ENCODE results near the gene TSPAN9. TPM values are rescaled to one million over a fixed set of nuclear protein-coding genes. Genes with fewer than 3 reads are reported as not detected.

Gene TSPAN9
- total RNA-seq, 1 donor from 2014 or later, result 30.4 TPM

DNA sequence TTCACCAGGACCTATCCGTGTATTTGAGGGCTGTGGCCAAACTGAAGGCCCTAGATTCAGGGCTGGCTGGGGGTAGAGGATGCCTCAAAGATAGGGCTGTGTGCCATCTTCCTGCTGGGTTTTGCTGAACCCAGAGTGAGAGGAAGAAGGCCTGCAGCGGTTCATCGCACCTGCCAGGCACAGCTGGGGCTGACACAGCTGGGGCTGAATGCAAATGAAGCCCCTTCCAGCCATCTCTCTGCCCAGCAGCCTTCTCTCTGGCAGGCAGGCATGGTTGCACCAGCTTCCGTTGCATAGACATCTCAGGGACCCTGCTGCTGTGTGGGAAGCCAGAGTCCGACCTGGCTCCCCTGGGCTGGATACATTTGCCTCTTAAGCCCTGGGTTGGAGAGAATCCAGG, 152.4 kb downstream of the TSPAN9 start:
- peaks cover 11% of the 10 kb centered on the region for H3K27me3 Mint-ChIP-seq
- peaks cover 6% of the 10 kb centered on the region for H3K36me3 Mint-ChIP-seq (ENCODE audit: insufficient read depth)
- TF ChIP-seq, protein P1, sequence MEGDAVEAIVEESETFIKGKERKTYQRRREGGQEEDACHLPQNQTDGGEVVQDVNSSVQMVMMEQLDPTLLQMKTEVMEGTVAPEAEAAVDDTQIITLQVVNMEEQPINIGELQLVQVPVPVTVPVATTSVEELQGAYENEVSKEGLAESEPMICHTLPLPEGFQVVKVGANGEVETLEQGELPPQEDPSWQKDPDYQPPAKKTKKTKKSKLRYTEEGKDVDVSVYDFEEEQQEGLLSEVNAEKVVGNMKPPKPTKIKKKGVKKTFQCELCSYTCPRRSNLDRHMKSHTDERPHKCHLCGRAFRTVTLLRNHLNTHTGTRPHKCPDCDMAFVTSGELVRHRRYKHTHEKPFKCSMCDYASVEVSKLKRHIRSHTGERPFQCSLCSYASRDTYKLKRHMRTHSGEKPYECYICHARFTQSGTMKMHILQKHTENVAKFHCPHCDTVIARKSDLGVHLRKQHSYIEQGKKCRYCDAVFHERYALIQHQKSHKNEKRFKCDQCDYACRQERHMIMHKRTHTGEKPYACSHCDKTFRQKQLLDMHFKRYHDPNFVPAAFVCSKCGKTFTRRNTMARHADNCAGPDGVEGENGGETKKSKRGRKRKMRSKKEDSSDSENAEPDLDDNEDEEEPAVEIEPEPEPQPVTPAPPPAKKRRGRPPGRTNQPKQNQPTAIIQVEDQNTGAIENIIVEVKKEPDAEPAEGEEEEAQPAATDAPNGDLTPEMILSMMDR (IDR thresholded peaks at IDR 0.05; ENCODE audit: unreplicated experiment), result no peak
- no peak overlapping the region for H3K27ac Mint-ChIP-seq
- no peak overlapping the region for H3K4me3 Mint-ChIP-seq (ENCODE audit: low read depth)
- peaks cover 11% of the 10 kb centered on the region for H3K4me1 Mint-ChIP-seq (ENCODE audit: low read depth)
- peaks cover 5% of the 10 kb centered on the region for H3K9me3 Mint-ChIP-seq (ENCODE audit: low read depth)
- DNase-seq (ENCODE audit: low spot score, unreplicated experiment), result no peak

DNA sequence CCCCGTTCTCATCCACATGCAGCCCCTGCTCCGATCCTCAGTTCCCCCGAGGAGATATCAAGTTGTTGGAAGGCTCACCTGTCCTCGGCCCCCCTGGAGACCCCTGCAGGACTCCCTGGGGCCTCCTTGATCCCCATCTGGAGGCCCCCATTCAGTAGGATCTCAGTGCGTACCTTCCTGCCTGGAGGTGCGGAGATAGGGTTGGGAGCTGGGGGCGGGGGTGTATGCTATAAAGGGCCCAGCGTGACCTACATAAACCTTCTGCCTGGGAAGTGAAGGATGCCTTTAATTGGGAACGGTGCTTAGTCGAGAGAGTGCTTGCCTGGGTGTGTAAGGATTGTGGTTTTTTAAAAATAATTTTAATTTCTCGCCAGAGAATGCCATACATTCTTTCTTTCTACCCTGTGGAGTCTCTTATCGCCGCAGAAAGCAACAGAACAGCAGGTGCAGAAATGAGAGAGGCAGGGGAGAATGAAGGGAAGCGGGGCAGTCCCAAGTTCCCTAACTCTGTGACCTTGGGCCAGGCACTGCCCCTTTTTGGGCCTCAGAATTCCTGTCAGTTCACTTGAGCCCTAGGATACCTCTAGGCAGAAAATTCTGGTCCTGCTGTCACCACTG, 153.7 kb downstream of the TSPAN9 start:
- DNase-seq (ENCODE audit: low spot score, unreplicated experiment), result no peak
- Mint-ChIP-seq H3K27ac (no peak overlapping the region), H3K36me3 (ENCODE audit: insufficient read depth) (peaks cover 6% of the 10 kb centered on the region), H3K4me3 (ENCODE audit: low read depth) (no peak overlapping the region), H3K27me3 (peaks cover 11% of the 10 kb centered on the region), H3K9me3 (ENCODE audit: low read depth) (peaks cover 5% of the 10 kb centered on the region), H3K4me1 (ENCODE audit: low read depth) (peaks cover 11% of the 10 kb centered on the region)
- TF ChIP-seq, protein P1 (IDR thresholded peaks at IDR 0.05; ENCODE audit: unreplicated experiment), result no peak

DNA sequence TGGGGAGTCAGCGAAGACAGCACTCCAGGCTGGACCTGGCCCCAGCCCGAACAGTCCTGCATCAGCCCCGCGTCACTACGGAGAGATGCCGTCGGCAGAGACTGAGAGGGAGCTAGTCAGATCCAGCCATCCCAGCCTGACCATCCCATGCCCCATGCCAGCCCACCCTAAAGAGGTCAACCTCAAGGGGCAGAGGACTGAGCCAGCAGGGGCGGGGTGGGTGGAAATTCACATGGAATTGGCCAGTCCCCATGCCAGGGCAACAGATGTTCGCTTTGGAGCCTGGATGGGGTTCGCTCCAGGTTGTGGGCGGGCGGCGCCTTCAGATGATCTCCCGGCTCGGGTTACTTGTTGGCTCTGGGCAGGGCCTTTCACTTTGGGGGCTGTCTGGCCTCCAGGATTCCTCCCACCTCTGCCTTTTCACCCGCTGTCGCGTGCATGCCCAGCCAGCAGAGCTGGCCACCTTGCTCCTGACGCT, 154.3 kb downstream of the TSPAN9 start:
- H3K4me1 Mint-ChIP-seq (ENCODE audit: low read depth), result peaks cover 16% of the 10 kb centered on the region
- no peak overlapping the region for H3K4me3 Mint-ChIP-seq (ENCODE audit: low read depth)
- no peak for DNase-seq (ENCODE audit: low spot score, unreplicated experiment)

DNA sequence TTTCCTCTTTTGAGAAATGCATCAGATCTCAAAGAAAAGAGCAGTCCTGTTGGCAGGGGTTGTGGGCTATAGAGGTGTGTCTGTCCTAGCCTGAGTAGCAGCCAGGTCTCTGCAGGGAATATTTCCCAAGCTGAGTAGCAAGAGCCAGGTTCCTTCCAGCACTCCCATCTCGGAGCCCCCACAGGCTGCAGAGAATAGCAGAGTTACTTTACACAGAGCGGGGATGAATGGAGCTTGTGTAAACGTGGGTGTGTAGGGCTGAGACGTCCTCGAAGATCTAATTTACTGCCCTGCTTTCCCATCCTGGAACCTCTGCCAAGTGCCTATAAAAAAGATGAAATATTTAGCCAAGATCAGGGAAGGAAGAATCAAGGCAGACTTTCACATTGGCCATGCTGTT, 156.6 kb downstream of the TSPAN9 start:
- TF ChIP-seq, protein P1 (IDR thresholded peaks at IDR 0.05; ENCODE audit: unreplicated experiment), result no peak
- peaks cover 1% of the 10 kb centered on the region for H3K9me3 Mint-ChIP-seq (ENCODE audit: low read depth)
- no peak overlapping the region for H3K27ac Mint-ChIP-seq

More for the DNA sequence above, 154.3 kb downstream of the TSPAN9 start:
- TF ChIP-seq, protein P1 (IDR thresholded peaks at IDR 0.05; ENCODE audit: unreplicated experiment), result no peak
- peaks cover 6% of the 10 kb centered on the region for H3K36me3 Mint-ChIP-seq (ENCODE audit: insufficient read depth)
- peaks cover 11% of the 10 kb centered on the region for H3K27me3 Mint-ChIP-seq
- H3K9me3 Mint-ChIP-seq (ENCODE audit: low read depth), result peaks cover 5% of the 10 kb centered on the region
- H3K27ac Mint-ChIP-seq, result no peak overlapping the region

DNA sequence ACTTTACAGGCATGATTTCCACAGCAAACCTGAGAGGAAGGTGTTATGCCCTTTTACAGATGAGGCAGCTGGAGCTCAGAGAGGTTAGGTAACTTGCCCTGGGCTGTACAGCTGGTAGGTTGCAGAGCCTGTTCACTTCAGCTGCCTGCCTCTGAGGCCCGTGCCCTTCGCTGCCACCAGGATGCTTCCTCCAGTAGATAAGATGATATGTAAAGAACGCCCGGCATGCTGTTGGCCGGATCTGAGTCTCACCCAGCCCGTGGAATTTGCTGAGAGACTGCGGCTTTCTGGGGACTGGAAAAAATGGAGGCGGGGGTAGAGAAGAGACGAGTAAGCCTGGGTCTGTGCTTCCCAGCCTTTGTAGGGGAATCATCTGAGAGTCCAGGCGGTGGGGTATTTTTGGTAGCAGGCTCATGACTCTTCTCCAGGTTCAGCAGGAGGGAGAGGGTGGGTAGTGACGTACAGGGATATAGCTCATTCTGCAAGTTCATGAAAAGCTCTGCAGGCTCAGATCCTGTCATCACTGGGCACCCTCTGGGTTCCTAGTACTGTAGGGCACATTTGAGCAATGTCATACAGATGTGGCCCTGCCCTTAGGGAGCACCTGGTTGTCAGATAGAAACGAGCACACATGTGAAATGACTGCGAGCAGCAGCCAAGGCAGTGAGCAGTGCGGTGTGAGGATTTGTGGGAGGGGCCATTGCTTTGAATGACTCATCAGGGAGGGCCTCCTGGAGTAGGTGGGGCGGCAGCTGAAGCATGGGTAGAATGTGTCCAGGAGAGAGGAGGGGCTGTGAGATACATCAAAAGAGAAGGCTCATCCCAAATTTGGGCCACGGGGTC, 159.4 kb downstream of the TSPAN9 start:
- Mint-ChIP-seq H3K27me3 (peaks cover 13% of the 10 kb centered on the region), H3K4me1 (ENCODE audit: low read depth) (peaks cover 36% of the 10 kb centered on the region), H3K4me3 (ENCODE audit: low read depth) (no peak overlapping the region), H3K36me3 (ENCODE audit: insufficient read depth) (no peaks in the 10 kb centered on the region), H3K9me3 (ENCODE audit: low read depth) (no peaks in the 10 kb centered on the region), H3K27ac (peak overlapping the region; percentile 11)
- DNase-seq (ENCODE audit: low spot score, unreplicated experiment), result no peak
- TF ChIP-seq, protein P1 (IDR thresholded peaks at IDR 0.05; ENCODE audit: unreplicated experiment), result no peak

More for the DNA sequence above, 156.6 kb downstream of the TSPAN9 start:
- no peak overlapping the region for H3K4me3 Mint-ChIP-seq (ENCODE audit: low read depth)
- no peak for DNase-seq (ENCODE audit: low spot score, unreplicated experiment)
- H3K36me3 Mint-ChIP-seq (ENCODE audit: insufficient read depth), result peaks cover 3% of the 10 kb centered on the region
- peaks cover 32% of the 10 kb centered on the region for H3K4me1 Mint-ChIP-seq (ENCODE audit: low read depth)
- peaks cover 15% of the 10 kb centered on the region for H3K27me3 Mint-ChIP-seq
